Inferior parietal cortex (tissue), 1 donor: ENCODE measurements around the gene GAS6.

ENCODE experiments used
- DNase-seq: peaks from one replicate; pipeline ENCODE4 v3.0.0-alpha.2; 2016; ENCODE audit errors: extremely low spot score

Gene GAS6

GRCh38 chr13:113819731-113820715 lies 43.9 kb downstream of the GAS6 start:
- no peak for DNase-seq

GRCh38 chr13:113819341-113819730 lies 44.5 kb downstream of the GAS6 start:
- DNase-seq: no peak

DNA sequence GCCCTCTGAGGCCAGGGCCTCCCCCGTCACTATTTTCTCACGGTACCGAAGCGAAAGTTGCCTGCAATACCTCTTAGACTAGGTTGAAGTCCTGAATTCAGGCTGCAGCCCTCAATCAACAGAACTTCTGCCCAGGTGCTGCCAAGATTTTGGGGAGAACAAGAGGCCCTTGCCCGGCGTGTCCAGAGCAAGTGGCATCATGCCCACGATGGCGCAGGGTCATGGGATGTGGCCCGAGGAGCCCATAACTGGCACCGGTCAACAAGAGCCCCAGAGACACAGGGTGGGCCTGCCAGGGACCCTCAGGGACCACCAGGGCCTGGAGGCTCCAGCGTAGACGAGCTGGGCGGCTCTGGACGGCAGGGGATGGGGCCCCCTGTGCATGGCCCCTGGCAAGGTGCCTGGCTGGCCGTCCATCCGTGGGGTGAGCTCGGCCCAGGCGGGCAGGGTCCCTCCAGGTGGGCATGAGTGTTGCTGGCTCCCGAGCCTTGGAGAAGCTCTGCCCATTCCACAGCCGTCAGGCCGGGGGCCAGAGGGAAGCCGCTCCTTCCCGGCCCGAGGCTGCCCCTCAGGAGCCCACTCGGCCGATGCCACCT lies 45.1 kb downstream of the GAS6 start:
- no peak for DNase-seq

DNA sequence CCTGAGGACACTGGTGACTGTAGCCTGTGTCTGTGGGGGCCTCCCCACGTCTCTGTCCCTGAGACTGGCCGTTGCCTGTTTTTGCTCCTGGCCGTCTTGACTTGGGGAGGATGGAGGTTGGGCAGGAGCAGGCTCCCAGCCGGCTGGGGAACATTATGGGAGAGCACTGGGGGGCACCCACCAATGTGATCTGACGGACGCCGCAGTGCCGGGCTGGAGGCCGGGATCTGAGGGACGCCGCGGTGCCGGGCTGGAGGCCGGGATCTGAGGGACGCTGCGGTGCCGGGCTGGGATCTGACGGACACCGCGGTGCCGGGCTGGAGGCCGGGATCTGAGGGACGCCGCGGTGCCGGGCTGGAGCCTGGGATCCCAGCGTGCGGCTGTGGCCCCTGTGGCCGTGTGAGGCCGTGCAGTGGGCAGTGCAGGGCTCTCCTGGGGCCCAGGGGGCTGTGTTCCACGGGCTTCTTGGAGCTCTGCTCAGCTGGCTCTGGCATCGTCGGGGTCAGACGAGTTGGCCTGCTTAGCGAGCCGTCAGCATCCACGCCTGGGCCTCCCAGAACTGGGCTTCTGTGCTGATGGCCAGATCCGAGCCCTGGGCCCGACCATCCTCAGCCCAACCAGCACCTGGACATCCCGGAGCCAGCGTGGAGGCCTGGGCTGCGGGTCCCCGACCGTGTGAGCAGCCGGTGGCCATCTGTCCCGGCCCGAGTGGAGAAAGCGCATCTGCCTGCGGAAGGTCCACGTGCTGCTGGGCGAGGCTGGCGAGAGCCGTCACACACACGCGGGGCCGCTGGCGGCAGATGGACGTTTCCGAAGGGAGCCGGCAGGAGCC lies 45.8 kb downstream of the GAS6 start:
- DNase-seq: no peak

DNA sequence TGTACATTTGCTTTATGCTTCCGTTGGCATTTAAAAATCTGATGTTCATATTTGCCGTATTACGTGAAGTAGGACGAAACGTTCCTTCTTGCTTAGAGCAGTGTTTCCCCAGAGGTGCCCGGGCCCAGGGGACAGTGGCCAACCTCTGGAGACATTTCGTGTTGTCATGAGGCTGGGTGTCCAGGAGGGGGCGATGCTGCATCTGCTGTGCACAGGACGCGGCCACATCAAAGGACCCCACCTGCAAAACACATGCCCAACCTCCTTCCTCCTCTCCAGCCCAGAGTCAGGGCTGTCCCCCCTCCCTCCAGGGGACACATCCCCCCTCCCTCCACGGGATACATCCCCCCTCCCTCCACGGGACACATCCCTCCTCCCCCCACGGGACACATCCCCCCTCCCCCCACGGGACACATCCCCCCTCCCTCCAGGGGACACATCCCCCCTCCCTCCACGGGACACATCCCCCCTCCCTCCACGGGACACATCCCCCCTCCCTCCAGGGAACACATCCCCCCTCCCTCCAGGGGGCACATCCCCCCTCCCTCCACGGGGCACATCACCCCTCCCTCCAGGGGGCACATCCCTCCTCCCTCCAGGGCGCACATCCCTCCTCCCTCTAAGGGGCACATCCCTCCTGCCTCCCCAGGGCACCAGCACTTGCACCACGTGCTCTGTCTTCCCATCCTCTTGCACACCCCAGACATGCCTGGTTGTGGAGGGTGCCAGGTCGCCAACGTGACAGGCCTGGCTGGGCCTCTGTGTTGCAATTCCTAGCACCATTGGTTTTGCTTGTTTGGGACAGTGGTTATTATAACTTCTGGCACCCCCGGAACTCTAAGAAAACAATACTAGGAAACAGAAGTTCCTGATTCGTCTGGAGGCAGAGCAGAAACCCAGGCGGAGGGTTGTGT lies 46.7 kb downstream of the GAS6 start:
- DNase-seq: peak; percentile 76

GRCh38 chr13:113816254-113816929 lies 47.5 kb downstream of the GAS6 start:
- DNase-seq: no peak

DNA sequence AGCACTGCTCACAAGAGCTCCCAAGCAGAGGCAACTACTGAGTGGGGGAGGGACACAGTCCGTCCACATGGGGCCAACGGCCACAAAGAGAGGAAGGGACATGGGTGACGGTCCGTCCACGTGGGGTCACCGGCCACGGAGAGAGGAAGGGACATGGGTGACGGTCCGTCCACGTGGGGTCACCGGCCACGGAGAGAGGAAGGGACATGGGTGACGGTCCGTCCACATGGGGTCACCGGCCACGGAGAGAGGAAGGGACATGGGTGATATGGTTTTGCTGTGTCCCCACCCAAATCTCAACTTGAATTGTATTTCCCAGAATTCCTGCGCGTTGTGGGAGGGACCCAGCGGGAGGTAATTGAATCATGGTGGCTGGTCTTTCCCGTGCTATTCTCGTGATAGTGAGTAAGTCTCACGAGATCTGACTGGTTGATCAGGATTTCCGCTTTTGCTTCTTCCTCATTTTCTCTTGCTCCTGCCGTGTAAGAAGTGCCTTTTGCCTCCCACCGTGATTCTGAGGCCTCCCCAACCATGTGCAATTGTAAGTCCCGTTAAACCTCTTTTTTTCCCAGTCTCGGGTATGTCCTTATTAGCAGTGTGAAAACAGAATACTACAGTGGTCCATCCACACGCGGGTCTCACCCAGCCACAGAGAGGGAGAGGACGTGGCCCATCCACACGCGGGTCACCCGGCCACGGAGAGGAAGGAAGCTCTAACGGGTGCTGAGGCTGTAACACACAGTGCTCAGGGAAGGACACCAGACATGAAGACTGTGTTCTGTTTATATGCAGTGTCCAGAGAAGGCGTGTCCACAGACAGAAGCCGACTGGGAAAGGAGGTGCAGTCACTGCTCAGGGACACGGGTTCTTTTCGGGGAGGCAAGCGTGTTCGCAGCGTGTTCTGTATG lies 48.5 kb downstream of the GAS6 start:
- DNase-seq: no peak

DNA sequence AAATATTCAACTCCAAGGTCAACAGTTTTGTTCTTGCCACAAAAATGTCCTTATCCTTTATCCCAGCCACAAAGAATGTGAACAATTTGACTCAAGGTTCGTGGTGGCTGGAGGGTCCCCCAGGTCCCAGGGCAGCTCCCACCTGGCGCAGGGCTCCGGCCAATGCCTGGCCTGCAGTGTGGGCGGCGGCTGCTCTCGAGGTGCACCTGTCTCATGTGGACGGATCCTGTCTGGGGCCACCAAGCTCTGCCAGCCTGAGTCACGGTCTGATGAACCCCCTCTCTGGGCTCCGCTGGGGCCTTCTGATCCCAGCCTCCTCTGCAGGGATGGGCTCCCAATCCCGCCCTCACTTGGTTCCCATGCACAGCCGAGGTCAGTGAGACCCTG lies 49.4 kb downstream of the GAS6 start:
- no peak for DNase-seq

- no peak for DNase-seq
These were observed 50.0 kb downstream of the GAS6 start for GRCh38 chr13:113813749-113814434.

DNA sequence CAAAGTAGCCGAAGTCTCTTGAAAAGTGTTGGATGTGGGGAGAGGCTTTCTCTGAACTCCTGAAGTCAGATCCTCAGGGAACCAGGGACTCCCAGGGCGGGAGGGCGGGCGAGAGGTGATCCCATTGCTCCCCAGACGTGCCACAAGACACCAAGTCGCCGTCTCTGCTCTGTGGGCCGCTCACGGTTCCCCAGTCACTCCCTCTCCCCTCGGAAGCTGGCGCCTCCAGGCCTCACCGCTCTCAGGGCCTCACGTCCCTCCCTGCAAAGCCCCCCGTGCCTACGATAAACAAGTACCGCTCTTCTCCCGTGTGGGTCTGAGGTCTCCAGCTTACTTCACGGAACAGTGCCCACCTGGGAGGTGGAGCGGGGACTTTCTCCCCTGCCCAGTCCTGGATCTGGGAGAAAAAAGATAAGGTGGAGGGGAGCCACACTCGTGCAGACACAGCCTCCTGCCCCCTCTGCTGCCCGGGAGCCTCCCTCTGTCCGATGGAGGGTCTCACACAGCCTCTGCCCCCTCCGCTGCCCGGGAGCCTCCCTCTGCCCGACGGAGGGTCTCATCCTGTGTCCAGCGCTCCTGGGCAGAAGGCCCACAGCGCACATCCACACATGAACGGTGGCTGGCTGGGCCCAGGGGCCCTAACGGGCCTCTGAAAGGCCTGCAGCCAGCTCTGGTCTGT lies 50.7 kb downstream of the GAS6 start:
- no peak for DNase-seq

- DNase-seq: no peak
These were observed 51.5 kb downstream of the GAS6 start for GRCh38 chr13:113812178-113813040.

- DNase-seq: no peak
These were observed 52.6 kb downstream of the GAS6 start for GRCh38 chr13:113811081-113811928.

- no peak for DNase-seq
These were observed 53.2 kb downstream of the GAS6 start for GRCh38 chr13:113810640-113811039.

- no peak for DNase-seq
These were observed 53.9 kb downstream of the GAS6 start for GRCh38 chr13:113809934-113810333.

DNA sequence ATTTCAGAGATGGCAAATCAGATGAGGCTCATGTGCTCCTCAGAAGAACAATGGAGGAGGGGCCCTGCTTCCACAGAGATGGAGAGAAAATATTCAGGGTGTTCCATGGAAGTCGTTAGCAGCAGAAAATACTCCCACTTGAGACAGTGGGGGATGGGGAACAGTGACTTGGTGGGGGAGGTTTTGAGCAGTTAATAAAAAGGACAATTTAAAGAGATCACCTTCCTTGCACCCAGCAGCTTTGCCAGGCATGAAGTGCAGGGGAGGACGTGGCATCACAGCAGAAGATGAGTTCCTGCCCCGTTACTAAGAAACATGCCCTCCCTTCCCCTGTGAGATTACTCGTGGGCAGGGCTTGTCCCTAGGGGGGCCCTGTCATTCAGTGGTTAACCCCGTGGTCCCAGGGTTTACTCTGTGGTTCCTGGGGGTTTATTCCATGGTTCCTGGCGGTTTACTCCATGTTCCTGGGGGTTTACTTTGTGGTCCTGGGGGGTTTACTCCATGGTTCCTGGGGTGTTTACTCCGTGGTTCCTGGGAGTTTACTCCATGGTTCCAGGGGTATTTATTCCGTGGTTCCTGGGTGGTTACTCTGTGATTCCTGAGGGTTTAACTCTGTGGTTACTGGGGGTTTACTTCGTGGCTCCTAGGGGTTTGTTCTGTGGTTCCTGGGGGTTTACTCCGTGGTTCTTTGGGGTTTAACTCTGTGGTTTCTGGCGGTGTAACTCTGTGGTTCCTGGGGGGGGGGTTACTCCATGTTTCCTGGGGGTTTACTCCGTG lies 55.6 kb downstream of the GAS6 start:
- DNase-seq: no peak

- no peak for DNase-seq
These were observed 57.4 kb downstream of the GAS6 start for GRCh38 chr13:113806526-113806925.
